ENCODE measurements around the gene DPP9. TPM values are rescaled to one million over a fixed set of nuclear protein-coding genes. Genes with fewer than 3 reads are reported as not detected.

Gene DPP9
- total RNA-seq, 4 donors from 2014 or later: 32.0 to 50.7 (median 42.9) TPM

DNA sequence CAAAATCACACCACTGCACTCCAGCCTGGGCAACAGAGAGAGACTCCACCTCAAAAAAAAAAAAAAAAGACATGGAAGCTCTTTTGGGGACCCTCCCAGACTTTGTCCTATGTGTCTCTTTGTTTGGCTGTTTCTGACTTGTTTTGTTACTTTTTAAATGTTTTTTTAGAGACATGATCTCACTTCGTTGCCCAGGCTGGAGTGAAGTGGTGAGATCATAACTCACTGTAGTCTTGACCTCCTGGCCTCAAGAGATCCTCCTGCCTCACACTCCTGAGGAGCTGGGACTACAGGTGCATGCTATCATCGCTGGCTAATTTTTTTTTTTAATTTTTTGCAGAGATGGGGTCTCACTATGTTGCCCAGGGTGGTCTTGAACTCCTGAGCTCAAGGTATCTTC, 16.4 kb upstream of the DPP9 start:
- H3K4me3 ChIP-seq (replicated peaks in 1 of 3): no peak overlapping the region
- H3K27me3 ChIP-seq: no peaks in the 10 kb centered on the region
- no peak for DNase-seq
- H3K36me3 ChIP-seq: no peaks in the 10 kb centered on the region
- intact Hi-C loops (cut with DNase I): no loop called here
- H3K4me1 ChIP-seq: peaks cover 0 to 12% of the 10 kb centered on the region in 2 donors
- TF ChIP-seq, protein P1, sequence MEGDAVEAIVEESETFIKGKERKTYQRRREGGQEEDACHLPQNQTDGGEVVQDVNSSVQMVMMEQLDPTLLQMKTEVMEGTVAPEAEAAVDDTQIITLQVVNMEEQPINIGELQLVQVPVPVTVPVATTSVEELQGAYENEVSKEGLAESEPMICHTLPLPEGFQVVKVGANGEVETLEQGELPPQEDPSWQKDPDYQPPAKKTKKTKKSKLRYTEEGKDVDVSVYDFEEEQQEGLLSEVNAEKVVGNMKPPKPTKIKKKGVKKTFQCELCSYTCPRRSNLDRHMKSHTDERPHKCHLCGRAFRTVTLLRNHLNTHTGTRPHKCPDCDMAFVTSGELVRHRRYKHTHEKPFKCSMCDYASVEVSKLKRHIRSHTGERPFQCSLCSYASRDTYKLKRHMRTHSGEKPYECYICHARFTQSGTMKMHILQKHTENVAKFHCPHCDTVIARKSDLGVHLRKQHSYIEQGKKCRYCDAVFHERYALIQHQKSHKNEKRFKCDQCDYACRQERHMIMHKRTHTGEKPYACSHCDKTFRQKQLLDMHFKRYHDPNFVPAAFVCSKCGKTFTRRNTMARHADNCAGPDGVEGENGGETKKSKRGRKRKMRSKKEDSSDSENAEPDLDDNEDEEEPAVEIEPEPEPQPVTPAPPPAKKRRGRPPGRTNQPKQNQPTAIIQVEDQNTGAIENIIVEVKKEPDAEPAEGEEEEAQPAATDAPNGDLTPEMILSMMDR (IDR thresholded peaks at IDR 0.05): no peak
- TF ChIP-seq POLR2A (IDR thresholded peaks at IDR 0.05): no peak
- 67 to 69% methylated on average over 2 of the region's 2 CpGs for WGBS, 2 donors
- H3K9me3 ChIP-seq: no peaks in the 10 kb centered on the region
- no peak overlapping the region for H3K27ac ChIP-seq

DNA sequence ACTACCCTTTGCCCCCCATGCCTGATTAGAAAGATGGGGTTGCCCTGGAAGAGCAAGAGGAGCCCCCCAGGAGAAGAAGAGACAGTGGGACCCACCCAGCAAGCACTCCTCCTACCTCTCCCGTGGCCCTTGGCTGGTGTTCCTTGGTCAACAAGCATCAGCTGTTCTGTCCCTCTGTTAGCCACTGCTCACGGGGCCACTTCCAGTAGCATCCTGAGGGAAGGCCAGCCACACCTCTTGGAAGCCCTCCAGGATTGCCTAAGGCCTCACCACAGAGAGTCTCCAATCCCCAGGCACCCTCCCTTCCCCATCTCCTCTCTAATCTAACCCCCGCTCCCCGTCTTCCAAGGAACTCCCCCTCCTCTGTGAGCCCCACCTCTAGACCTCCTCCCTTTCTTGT, 15.1 kb upstream of the DPP9 start:
- H3K27ac ChIP-seq: no peak overlapping the region
- 48 to 63% methylated on average over 4 of the region's 4 CpGs for WGBS, 2 donors
- intact Hi-C loops (cut with DNase I): no loop called here

DNA sequence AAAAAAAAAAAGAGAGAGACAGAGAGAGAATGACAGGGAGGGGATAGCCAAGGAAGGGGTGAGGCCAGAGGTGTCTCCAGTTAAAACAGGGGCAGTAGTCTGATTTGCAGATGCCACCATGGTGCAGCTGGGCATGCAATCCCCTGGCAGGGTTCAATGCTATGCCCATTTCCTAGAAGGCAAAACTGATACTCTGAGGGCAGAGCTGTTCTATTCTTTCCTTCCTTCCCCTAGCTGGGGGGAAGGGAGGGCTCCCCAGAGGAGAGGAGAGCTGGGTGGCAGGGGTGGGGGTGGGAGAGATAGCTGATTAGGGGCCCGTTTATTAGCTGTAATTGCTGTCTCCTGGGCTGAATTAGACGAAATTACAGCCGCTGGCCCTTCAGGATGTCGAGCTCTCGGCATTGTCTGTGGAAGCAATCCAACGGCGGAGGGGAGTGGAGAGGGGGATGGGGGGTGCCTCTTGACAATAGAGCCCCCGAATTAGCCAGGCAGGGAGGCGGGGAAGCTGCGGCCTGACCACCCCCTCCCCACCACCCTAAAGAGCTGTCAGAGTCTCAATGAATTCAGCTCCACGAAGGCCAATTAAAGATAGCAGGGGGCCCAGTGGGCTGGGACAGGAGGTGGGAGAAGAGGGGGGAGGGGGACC, 14.4 kb upstream of the DPP9 start:
- 7 to 13% methylated on average over 11 of the region's 11 CpGs for WGBS, 2 donors
- no peak for DNase-seq
- TF ChIP-seq, protein P1 (IDR thresholded peaks at IDR 0.05): no peak
- no peak for TF ChIP-seq POLR2A (IDR thresholded peaks at IDR 0.05)
- Histone ChIP-seq H3K27ac (no peak overlapping the region), H3K36me3 (no peaks in the 10 kb centered on the region), H3K4me3 (replicated peaks in 1 of 3) (no peak overlapping the region), H3K9me3 (no peaks in the 10 kb centered on the region), H3K4me1 (peaks cover 0 to 9% of the 10 kb centered on the region in 2 donors), H3K27me3 (no peaks in the 10 kb centered on the region)
- intact Hi-C loops (cut with DNase I): no loop called here

More for the DNA sequence above, 15.1 kb upstream of the DPP9 start:
- Histone ChIP-seq H3K36me3 (no peaks in the 10 kb centered on the region), H3K4me1 (peaks cover 0 to 12% of the 10 kb centered on the region in 2 donors), H3K27me3 (no peaks in the 10 kb centered on the region), H3K4me3 (replicated peaks in 1 of 3) (no peak overlapping the region), H3K9me3 (no peaks in the 10 kb centered on the region)
- no peak for DNase-seq
- TF ChIP-seq POLR2A (IDR thresholded peaks at IDR 0.05): no peak
- TF ChIP-seq, protein P1 (IDR thresholded peaks at IDR 0.05): no peak

DNA sequence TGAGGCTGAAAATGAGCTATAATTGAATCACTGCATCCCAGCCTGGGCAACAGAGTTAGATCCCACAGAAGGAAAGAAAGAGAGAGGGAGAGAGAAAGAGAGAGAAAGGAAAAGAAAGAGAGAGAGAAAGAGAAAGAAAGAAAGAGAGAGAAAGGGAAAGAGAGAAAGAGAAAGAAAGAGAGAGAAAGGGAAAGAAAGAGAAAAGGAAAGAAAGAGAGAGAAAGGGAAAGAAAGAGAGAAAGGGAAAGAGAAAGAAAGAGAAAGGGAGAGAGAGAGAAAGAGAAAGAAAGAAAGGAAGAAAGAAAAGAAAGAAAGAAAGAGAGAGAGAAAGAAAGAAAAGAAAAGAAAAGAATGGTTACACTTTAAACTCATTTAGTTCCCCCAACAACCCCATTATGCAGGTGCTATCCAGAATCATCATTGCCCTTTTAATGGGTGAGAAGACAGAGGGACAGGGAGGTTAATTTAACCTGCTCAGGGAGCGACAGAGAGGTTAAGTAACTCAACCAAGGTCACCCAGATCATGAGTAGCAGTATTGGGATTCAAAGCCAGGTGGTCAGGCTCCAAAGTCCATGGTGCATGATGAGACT, 10.2 kb upstream of the DPP9 start:
- 50 to 63% methylated on average over 1 of the region's 1 CpG for WGBS, 2 donors
- Histone ChIP-seq H3K9me3 (no peaks in the 10 kb centered on the region), H3K27ac (no peak overlapping the region), H3K4me1 (no peaks in the 10 kb centered on the region), H3K36me3 (no peaks in the 10 kb centered on the region), H3K4me3 (replicated peaks in 1 of 3) (no peak overlapping the region), H3K27me3 (no peaks in the 10 kb centered on the region)
- intact Hi-C loops (cut with DNase I): loop anchor here (5.0 kb wide), 1 partner anchor 53 kb away; no protein-coding TSS in a partner anchor
- no peak for TF ChIP-seq POLR2A (IDR thresholded peaks at IDR 0.05)
- TF ChIP-seq, protein P1 (IDR thresholded peaks at IDR 0.05): no peak
- no peak for DNase-seq

DNA sequence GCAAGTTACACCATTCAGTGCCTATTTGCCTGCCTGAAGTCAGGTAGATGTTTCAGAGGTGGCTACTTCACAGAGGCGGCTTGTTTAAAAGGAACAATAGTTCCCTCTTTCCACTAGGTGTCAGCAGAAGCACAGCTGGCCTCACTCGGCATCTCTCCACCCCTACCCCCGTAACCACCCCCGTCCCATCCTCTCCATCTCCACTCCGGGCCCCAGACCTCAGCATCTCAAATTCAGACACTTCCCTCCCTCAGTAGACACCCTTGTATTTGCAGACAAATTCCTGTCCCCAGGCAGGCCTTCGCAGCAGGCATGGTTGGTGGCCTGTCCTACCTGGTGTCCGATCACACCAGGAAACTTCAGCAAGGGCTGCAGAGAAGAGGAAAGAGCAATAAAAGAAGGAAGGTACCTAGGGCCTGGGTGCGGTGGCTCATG, 9.1 kb upstream of the DPP9 start:
- Histone ChIP-seq H3K27me3 (no peaks in the 10 kb centered on the region), H3K27ac (no peak overlapping the region), H3K9me3 (no peaks in the 10 kb centered on the region), H3K36me3 (no peaks in the 10 kb centered on the region), H3K4me1 (no peaks in the 10 kb centered on the region), H3K4me3 (replicated peaks in 1 of 3) (no peak overlapping the region)
- peak; percentile 24 to 27 for DNase-seq
- WGBS, 2 donors: 13 to 15% methylated on average over 8 of the region's 8 CpGs
- intact Hi-C loops (cut with DNase I): loop anchor here (5.0 kb wide), 1 partner anchor 55 kb away; no protein-coding TSS in a partner anchor
- TF ChIP-seq POLR2A (IDR thresholded peaks at IDR 0.05): no peak
- TF ChIP-seq, protein P1 (IDR thresholded peaks at IDR 0.05): peak; percentile 28 to 75 (median 54)

Measured in thyroid gland (tissue), 4 donors.